Spleen (tissue), 11 donors: Measurements from ENCODE around the gene MOBP. TPM values are rescaled to one million over a fixed set of nuclear protein-coding genes. Genes with fewer than 3 reads are reported as not detected.

Source experiments
- DNase-seq: peaks from one replicate; pipeline ENCODE4 v3.0.0-alpha.2; 2020
- H3K27ac ChIP-seq, 8 donors: fragments of 200-600 bp; sonication (generic) in 7 of 8; 1 replicate in 4 of 8; 2 replicates in 4 of 8; pipeline versions ENCODE4 v1.5.0 to v1.8.0; 2016 to 2021; ENCODE audit warnings: inconsistent platforms in 4 of 8, mild to moderate bottlenecking in 4 of 8, moderate library complexity in 1 of 8
- H3K27me3 ChIP-seq, 7 donors: fragments of 200-600 bp; sonication (generic) in 6 of 7; replicated peaks in 1 of 7; 1 replicate in 4 of 7; 2 replicates in 3 of 7; pipeline versions ENCODE4 v1.5.0 to v1.8.0; 2016 to 2021; ENCODE audit warnings: inconsistent platforms in 3 of 7, mild to moderate bottlenecking in 1 of 7
- H3K36me3 ChIP-seq, 6 donors: fragments of 200-600 bp; sonication (generic) in 5 of 6; 1 replicate in 4 of 6; 2 replicates in 2 of 6; pipeline versions ENCODE4 v1.5.0 to v1.8.0; 2016 to 2021; ENCODE audit warnings: inconsistent platforms in 2 of 6
- H3K4me1 ChIP-seq, 6 donors: fragments of 200-600 bp; sonication (generic) in 5 of 6; 1 replicate in 3 of 6; 2 replicates in 3 of 6; pipeline versions ENCODE4 v1.5.0 to v1.8.0; 2016 to 2021; ENCODE audit warnings: inconsistent platforms in 3 of 6
- H3K4me3 ChIP-seq, 8 donors: fragments of 200-600 bp; sonication (generic) in 7 of 8; 1 replicate in 4 of 8; 2 replicates in 4 of 8; pipeline versions ENCODE4 v1.5.0 to v1.8.0; 2016 to 2021; ENCODE audit warnings: inconsistent platforms in 4 of 8, mild to moderate bottlenecking in 4 of 8, moderate library complexity in 2 of 8
- H3K9me3 ChIP-seq, 8 donors: fragments of 200-600 bp; sonication (generic) in 7 of 8; 1 replicate in 4 of 8; 2 replicates in 4 of 8; pipeline versions ENCODE4 v1.5.0 to v1.8.0; 2016 to 2021; ENCODE audit warnings: inconsistent platforms in 4 of 8
- POLR2A ChIP-seq, 3 donors: fragments of 450-650 bp; IDR thresholded peaks; one replicate each; pipeline ENCODE4 v1.5.1; 2017; ENCODE audit warnings: antibody characterized with exemption in 3 of 3, mild to moderate bottlenecking in 1 of 3
- POLR2AphosphoS5 ChIP-seq, 3 donors: sonication (generic); formaldehyde crosslinking; IDR thresholded peaks; one replicate each; pipeline ENCODE4 v1.5.1; 2017; ENCODE audit warnings: antibody characterized with exemption in 3 of 3
- WGBS, 5 donors: extraction: QIAGEN DNeasy Blood & Tissue Kit in 3 of 5; methylation state at CpG; one replicate each; pipeline versions ENCODE4 v1.1.5 to v1.1.7; 2013 to 2018; 5-methylcytosine and 5-hydroxymethylcytosine counted together
- intact Hi-C: fragments of 100-400 bp; cut with DNase I; formaldehyde crosslinking; loops from one replicate; pipeline ENCODE4 v1.15.0; 2023; ENCODE audit warnings: low total_unique reads
- polyA plus RNA-seq, 3 donors: library from polyadenylated mRNA; stranded (reverse); fragments of 200-250 nt; gene quantifications; one replicate each; pipeline ENCODE4 v1.2.1, GENCODE V29; 2013
- total RNA-seq, 7 donors: library from RNA; depleted of rRNA in 3 of 7; stranded (reverse); fragments of >200 nt in 3 of 7; fragmentation: NEBNext Ultra II Directional in 4 of 7; extraction: Animal tissue kit (Norgen Biotek cat#: 25700) in 4 of 7; gene quantifications; one replicate each; pipeline versions ENCODE4 v1.1.0 to v1.2.1, GENCODE V29; 2016 to 2021
- TF ChIP-seq, protein P1 (sequence below), 11 experiments: fragments of 200-600 bp in 7 of 11; fragments of 450-650 bp in 4 of 11; sonication (generic) in 4 of 11; IDR thresholded peaks in 8 of 11; conservative IDR thresholded peaks in 3 of 11; 1 replicate in 7 of 11; 2 replicates in 4 of 11; pipeline versions ENCODE4 v1.4.0 to v1.8.0; 2016 to 2021; ENCODE audit warnings: antibody characterized with exemption in 11 of 11, inconsistent platforms in 4 of 11, mild to moderate bottlenecking in 1 of 11
- donor health status: healthy with polysubstance abuse.
- donor health status: DM: no; HTN: no; CAD: no; lungs with moderate emphysema.
- donor health status: DM: no; HTN: no; CAD: no.
- donor health status: Bipolar disorder and iron deficiency.
- donor health status: healthy.
- donor health status: DM: no; HTN: no; CAD: no.
- donor health status: DM: yes; HTN: yes; CAD: no.

Gene MOBP
- total and polyA plus RNA-seq, 10 donors, result 0.06 TPM; not detected in 9

- Histone ChIP-seq H3K9me3 (no peaks in the 10 kb centered on the region), H3K27me3 (no peaks in the 10 kb centered on the region), H3K36me3 (no peaks in the 10 kb centered on the region), H3K4me3 (no peak overlapping the region), H3K4me1 (peaks cover 0 to 3% (median 0%) of the 10 kb centered on the region in 6 donors), H3K27ac (no peak overlapping the region)
- TF ChIP-seq, protein P1, sequence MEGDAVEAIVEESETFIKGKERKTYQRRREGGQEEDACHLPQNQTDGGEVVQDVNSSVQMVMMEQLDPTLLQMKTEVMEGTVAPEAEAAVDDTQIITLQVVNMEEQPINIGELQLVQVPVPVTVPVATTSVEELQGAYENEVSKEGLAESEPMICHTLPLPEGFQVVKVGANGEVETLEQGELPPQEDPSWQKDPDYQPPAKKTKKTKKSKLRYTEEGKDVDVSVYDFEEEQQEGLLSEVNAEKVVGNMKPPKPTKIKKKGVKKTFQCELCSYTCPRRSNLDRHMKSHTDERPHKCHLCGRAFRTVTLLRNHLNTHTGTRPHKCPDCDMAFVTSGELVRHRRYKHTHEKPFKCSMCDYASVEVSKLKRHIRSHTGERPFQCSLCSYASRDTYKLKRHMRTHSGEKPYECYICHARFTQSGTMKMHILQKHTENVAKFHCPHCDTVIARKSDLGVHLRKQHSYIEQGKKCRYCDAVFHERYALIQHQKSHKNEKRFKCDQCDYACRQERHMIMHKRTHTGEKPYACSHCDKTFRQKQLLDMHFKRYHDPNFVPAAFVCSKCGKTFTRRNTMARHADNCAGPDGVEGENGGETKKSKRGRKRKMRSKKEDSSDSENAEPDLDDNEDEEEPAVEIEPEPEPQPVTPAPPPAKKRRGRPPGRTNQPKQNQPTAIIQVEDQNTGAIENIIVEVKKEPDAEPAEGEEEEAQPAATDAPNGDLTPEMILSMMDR (IDR thresholded peaks at IDR 0.05 in 8 of 11, conservative IDR thresholded peaks at IDR 0.05 in 3 of 11), result no peak
- TF ChIP-seq POLR2A (IDR thresholded peaks at IDR 0.05) (no peak), POLR2AphosphoS5 (IDR thresholded peaks at IDR 0.05) (no peak)
- 67 to 79% (median 75%) methylated on average over 1 of the region's 1 CpG for WGBS, 5 donors
- intact Hi-C loops, result no loop called here
- DNase-seq, result no peak
Measured at GRCh38 chr3:39423436-39423970, 44.0 kb upstream of the MOBP start.

DNA sequence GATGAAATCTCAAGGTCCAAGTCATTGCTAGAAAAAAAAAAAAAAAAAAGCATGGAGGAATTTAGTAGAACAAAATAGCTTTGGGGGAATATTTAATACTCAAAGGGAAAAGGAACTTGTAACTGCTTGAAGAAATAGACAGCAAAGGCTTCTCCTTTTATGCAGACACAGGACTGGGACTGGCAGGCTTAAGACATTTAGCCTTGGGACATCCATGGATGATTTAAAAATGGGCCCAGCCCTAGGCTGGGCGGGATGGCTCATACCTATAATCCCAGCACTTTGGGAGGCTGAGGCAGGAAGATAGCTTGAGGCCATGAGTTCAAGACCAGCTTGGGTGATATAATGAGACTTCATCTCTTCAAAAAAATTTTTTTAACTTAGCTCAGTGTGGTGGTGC lies 41.2 kb upstream of the MOBP start:
- 0 to 87% (median 33%) methylated on average over 1 of the region's 1 CpG for WGBS, 5 donors
- Histone ChIP-seq H3K4me1 (peaks cover 0 to 9% (median 0%) of the 10 kb centered on the region in 6 donors), H3K36me3 (no peaks in the 10 kb centered on the region), H3K9me3 (no peaks in the 10 kb centered on the region), H3K4me3 (no peak overlapping the region), H3K27ac (no peak overlapping the region), H3K27me3 (no peaks in the 10 kb centered on the region)
- no peak for TF ChIP-seq POLR2A (IDR thresholded peaks at IDR 0.05)
- no peak for TF ChIP-seq POLR2AphosphoS5 (IDR thresholded peaks at IDR 0.05)
- TF ChIP-seq, protein P1 (IDR thresholded peaks at IDR 0.05 in 8 of 11, conservative IDR thresholded peaks at IDR 0.05 in 3 of 11), result no peak
- intact Hi-C loops, result no loop called here
- DNase-seq, result no peak

- 61 to 86% (median 80%) methylated on average over 1 of the region's 1 CpG for WGBS, 5 donors
Measured at GRCh38 chr3:39427506-39427905, 40.0 kb upstream of the MOBP start.

GRCh38 chr3:39428745-39429201 lies 38.7 kb upstream of the MOBP start:
- no peak for DNase-seq
- Histone ChIP-seq H3K4me1 (peaks cover 0 to 17% (median 0%) of the 10 kb centered on the region in 6 donors), H3K27me3 (no peaks in the 10 kb centered on the region), H3K36me3 (no peaks in the 10 kb centered on the region), H3K9me3 (no peaks in the 10 kb centered on the region), H3K27ac (peak overlapping the region in 2 of 8 donors; percentile 38 to 42), H3K4me3 (no peak overlapping the region)
- intact Hi-C loops, result no loop called here
- WGBS, 5 donors, result 41 to 75% (median 65%) methylated on average over 20 to 22 of the region's 22 CpGs
- TF ChIP-seq POLR2AphosphoS5 (IDR thresholded peaks at IDR 0.05) (peak; percentile 9 to 51 (median 45)), POLR2A (IDR thresholded peaks at IDR 0.05) (no peak)
- TF ChIP-seq, protein P1 (IDR thresholded peaks at IDR 0.05 in 8 of 11, conservative IDR thresholded peaks at IDR 0.05 in 3 of 11), result no peak

More at GRCh38 chr3:39427506-39427905, 40.0 kb upstream of the MOBP start:
- Histone ChIP-seq H3K4me3 (no peak overlapping the region), H3K9me3 (no peaks in the 10 kb centered on the region), H3K4me1 (peaks cover 0 to 9% (median 0%) of the 10 kb centered on the region in 6 donors), H3K27me3 (no peaks in the 10 kb centered on the region), H3K36me3 (no peaks in the 10 kb centered on the region), H3K27ac (no peak overlapping the region)
- intact Hi-C loops, result no loop called here
- DNase-seq, result no peak
- TF ChIP-seq, protein P1 (IDR thresholded peaks at IDR 0.05 in 8 of 11, conservative IDR thresholded peaks at IDR 0.05 in 3 of 11), result no peak
- TF ChIP-seq POLR2AphosphoS5 (IDR thresholded peaks at IDR 0.05) (no peak), POLR2A (IDR thresholded peaks at IDR 0.05) (no peak)
